ENCODE results near the gene SKI.

Gene SKI

DNA sequence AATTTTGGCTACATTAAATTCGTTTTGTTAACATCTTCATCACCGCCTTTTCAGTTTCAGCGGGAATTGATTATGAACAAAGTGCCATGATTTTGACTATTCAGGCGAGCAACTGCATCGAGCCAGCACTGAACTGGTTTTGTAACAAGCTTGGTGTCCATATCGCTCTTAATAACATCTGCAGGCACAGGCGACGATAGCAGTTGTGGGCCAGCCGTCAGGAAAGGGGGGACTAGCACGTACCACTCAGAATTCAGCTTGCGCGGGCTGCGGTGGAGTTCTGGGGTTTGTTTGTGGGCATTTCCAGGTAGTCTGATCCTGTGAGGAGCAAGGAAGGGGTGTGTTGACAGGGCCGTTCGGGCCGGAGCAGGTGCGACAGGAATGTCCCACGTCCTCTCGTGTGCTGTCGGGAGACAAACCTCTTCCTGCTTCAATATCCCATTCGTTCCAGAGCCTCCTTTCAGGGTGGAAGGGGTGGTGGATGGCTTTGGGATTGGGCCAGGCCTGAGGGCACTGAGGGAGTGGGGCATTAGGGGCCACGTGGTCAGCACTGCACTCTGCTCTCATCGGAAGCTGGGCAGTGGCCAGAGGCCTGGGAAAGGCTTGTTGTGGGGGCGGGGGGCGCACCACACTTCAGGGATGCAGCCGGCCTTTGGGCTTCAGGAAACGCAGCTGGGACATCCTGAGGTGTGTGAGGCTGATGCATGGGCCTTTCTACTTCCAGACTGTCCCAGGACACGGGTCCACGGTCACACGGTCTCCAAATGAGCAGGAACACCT lies 39.1 kb downstream of the SKI start:
- no peak for DNase-seq

DNA sequence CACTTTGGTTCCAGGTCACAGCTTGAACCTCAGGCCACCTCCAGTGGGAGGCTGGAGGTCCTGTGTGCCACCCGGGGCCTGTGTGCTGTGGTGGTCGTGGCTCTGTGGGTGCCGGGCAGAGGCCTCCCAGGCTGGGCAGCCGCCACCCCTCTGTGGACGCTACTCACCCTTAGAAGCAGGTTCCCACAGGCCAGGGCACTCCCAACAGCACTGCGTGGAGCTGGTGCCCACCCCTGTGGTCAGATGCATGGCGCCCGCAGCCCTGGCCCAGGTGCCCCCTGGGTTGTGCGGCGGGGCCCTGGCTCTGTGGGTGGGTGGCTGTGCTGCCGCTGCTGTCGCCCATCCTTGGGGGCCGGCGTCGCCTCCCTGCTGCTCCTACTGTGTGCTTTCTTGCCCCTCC lies 39.7 kb downstream of the SKI start:
- DNase-seq = no peak

DNA sequence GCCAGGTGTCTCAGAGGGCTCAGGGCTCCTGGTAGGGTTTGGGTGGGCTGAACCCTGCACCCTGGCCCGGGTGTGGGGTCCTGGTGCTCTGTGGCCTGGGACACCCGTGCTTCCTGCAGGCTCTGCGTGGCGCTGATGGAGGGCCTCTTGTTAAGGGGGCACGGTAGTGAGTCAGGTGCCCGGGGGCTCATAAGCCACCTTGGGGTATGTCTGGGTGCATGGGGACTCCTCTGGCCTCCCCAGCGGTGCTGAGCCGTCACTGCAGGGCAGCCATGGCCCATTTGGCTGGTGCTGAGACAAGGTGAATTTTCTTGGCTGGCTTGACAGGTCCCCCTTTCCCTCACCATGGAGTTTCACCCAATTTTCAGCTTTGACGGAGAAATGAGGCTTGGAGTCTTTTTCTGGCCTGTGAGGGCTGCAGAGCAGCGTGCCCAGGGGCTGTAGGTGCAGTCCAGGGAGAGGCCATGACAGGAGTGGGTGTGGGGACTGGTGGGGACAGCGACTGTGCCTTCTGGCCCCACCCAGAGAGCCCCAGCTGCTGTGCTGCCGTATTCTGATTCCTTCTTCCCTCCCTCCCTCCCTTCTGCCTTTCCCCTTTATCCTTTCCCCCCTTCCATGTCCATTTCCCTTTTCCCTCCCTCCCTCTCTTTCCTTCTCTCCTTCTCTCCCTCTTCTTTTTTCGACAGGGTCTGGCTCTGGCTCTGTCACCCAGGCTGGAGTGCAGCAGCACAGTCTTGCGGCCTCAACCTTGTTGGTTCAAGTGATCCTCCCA lies 40.4 kb downstream of the SKI start:
- DNase-seq = no peak

DNA sequence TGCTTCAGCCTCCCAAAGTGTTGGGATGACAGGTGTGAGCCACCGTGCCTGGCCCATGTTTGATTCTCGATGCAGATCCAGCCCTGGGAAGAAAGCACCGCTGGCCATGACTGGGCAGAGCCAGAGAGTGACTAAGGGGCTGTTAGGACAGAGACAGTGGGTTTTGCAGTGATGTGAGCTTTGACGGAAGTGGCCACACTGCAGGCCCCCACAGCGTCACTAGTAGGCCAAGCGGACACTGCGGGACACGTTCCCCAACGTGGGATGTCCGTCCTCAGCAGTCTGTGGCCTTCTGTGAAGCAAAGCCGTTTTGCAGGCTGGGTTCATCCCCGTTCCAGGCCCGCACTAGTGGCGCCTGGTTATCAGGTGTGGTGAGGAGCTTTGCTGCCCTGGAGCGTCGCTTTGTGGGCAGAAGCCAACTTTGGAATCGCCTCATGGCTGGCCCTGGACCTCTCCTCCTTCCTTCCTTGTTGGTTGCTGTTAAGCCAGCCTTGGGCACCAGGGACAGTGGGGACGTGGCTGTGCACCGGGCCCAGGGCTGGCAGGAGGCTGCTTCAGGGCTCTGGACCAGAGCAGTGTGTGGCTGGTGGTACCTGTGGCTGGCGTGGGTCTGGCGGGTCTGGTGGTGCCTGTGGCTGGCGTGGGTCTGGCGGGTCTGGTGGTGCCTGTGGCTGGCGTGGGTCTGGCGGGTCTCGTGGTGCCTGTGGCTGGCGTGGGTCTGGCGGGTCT lies 41.2 kb downstream of the SKI start:
- no peak for DNase-seq

DNA sequence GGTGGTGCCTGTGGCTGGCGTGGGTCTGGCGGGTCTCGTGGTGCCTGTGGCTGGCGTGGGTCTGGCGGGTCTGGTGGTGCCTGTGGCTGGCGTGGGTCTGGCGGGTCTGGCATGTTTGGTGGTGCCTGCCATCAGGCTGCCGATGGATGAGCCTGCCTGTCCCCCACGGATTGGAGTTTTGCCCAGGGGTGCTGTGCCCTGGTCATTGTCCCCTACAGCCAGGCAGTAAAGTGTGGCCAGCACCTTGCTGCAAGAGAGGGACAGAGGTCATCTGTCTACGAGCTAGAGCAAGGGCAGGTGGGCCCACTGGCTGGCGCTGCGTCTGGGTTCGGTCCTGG lies 41.8 kb downstream of the SKI start:
- DNase-seq = no peak

DNA sequence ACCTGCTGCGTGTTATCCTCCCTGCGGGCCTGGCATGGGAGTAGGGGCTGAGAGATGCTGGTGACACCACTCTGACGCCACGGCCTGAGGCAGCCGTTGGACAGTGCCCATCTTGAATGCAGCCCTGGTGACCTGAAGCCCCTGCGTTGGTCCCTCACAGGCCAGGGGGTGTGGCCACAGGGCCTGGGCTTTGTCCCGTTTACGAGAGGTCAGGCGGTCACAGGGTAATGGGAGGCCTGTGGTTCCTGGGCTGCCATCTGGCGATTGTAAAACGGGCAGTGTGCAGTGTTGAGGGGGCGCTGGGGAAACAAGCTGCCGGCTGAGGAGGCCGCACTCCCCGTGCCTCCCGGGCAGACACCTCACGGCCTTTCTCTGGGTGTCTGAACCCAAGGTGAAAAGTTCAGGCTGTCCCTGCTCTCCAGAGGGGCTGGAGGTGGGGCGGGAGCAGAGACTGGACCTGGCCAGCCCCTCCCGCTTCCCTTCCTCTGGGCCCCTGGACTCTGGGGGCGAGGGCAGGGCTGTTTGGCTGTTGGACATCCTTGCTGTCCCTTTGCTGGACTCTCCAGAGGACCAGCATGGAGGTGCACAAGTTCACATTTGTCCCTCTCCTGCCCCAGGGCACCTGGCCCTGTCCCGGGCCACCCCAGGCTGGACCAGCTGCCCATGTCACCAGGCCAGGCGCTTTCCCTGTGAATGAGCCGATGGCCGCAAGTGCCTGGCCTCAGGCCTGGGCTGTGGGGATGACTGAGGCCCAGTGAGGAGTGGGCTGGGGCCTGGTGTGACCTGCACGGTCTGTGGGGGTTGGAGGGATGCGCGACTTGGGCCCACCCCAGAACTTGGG lies 42.4 kb downstream of the SKI start:
- DNase-seq = no peak

DNA sequence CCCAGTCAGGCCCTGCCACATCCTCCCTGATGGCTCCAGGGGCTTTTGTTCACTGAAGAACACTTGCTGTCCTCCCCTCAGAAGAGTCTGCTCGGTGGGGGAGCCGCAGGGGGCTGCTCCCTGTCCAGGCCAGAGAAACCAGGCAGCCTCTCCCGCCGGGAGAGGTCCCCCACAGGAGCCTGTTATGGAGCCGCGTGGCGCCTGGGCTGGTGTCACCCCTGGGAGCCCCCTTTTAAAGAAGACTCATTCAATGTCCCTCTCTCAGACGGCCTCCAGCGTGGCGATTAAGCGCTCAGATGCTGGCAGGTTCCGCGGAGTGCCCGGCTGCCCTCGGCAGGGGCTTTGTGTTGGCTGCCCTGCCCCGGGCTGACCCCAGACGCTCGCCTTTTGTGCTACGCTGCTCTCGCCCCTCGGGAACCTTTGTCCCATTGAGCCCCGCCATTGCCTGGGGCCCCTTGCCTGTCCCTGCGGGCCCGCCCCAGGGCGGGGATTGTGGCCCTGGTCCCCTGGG lies 43.1 kb downstream of the SKI start:
- no peak for DNase-seq

DNA sequence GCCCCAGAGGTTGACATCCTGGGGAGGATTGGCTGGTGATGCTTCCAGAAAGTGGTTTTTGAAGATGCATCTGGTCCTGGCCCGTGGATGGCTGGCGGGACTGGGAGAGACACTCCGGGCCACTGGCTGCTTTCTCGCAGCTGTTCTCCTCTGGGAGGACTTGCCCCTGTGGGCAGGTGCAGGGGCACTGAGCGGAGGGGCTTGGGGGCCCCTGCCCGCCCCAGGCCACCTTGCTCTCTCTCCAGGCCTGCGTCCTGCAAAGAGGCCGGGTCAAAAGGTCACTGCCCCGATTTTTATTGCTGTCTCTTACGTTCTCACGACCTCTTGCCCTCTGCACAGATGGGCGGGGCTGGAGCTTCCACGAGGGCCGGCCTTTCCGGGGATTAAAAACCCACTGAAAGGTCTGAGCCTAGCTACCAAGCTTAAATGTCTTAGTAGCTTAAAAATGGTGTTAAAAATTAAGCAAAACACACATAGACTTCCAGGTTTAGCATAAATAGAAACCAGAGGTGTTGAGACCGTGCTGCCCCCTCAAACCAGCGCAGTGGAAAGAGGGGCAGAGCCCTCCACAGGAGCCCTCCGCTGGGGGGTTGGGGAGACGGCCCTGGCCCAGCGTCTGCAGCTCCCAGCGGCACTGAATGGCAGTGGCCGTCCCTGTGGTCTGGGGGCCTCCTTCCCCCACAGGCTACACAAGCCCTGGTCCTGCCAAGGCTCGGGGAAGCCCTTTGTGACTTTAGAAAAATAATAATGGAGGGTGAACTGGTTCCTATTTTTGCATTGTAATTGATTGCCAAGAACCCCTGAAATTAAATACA lies 43.9 kb downstream of the SKI start:
- no peak for DNase-seq

DNA sequence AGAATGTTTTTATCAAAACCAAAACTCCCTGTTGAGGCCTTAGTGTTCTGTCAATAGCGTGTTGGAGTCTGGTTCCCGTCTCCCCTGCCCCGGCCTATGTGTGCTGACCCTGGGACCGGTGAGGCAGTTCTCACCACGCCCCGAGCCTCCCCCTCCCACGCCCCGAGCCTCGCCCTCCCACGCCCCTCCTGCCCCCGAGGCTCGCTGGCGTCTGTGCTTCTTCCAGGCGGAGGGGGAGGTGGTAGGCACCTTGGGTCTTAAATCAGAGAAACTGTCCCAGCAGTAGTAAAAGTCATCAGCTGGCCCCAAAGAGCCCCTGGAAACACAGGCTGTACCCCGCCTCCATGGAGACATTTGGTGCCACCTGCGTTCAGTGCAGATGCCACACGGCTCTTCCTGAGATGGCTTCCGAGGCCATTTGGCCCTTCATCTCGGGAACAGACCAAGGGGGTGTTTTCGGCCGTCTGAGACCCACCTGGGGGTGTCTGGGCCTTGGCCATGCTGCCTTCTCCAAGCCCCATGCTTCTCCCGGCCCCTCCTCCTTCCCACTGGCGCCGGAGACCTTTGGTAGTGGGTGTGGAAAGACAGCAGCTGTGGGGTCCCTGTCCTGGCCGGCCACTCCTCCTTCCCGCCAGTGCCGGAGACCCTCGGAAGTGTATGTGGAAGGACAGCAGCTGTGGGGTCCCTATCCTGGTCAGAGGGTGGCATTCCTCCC lies 44.7 kb downstream of the SKI start:
- DNase-seq = no peak

DNA sequence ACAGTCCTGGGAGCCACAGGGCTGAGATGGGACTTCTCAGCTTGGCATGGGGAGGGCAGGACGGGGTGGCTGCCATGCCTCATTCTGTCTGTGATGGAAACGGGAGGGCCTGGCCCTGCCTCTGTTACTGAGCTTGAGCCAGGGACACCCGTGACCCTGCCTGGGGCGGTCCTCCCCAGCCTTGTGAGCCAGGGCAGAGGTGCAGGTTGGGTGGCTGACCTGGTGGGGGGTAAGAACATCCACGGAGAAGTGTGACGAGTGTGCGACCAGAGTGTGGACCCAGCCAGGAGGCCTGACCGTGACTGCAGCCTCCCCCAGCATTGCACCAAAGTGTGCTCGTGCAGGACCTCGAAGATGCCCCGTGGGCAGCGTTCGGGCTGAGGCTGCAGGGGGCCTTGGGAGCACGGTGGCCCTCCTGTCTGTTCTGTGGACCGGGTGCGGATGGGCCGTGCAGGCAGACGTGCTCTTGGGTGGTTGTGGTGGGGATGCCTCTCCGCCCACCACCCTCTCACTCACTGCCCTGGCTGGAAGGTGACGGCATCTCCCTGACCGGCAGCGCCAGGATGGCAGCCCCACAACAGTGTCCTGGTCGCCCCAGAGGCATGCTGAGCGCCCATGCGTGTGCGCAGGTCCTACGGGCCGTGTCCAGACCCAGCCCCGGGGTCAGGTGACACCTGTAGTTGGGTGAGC lies 45.4 kb downstream of the SKI start:
- DNase-seq = no peak

DNA sequence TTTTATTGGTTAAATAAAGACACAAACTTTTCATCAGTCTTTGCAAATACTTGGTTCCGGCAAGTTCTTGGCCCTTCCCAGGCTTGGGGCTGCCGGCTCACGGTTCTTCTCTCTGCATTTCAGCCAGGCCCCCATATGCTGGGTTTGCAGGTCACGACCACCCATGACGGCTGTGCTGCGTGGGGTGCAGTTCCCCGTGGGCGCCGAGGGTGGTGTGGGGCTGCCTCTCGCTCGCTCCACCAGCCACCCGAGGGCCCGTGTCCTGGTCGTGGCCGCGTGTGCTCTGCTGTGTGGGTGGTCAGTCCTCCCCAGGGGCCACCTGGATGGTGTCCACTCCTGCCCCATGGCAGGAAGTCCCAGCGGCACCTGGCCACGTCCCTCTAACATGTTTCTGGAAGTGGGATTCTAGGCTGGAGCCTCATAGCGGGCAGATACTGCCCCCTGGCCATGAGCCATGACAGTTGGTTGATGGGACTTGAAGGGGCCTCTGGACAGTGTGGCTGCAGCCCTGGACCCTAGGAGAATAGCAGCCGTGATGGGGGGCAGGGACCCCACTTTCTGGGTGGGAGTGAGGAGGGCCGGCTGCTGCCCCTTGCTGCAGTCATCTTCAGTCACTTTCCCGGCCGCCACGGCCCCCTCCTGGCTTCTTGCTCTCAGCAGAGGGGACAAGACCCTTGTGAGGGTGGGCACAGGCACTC lies 46.3 kb downstream of the SKI start:
- DNase-seq = no peak

DNA sequence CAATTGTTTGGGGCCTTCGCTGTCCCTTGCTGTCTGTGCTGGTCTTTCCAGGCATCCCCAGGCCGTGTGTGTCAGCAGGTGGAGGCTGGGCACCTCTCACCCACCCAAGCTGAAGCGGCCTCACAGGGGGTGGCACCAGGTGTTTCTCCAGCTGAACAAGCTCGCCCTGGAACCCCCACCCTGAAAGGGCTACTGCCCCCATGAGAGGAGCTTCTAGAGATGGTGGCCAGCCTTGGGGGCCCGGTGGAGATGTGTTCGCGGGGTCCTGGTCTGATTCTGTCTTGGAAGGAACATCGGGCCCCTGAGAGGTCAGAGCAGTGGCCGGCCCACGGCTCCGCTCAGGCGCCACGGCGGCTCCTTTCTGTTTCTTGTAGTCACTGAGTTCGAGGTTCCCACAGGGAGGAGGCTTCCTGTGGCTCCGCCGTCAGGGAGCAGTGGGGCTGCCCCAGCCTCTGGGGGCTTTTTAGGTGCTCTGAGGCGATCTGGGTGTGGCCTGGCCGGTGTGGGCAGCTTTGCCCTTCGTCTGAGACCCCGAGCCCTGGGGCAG lies 46.9 kb downstream of the SKI start:
- no peak for DNase-seq

DNA sequence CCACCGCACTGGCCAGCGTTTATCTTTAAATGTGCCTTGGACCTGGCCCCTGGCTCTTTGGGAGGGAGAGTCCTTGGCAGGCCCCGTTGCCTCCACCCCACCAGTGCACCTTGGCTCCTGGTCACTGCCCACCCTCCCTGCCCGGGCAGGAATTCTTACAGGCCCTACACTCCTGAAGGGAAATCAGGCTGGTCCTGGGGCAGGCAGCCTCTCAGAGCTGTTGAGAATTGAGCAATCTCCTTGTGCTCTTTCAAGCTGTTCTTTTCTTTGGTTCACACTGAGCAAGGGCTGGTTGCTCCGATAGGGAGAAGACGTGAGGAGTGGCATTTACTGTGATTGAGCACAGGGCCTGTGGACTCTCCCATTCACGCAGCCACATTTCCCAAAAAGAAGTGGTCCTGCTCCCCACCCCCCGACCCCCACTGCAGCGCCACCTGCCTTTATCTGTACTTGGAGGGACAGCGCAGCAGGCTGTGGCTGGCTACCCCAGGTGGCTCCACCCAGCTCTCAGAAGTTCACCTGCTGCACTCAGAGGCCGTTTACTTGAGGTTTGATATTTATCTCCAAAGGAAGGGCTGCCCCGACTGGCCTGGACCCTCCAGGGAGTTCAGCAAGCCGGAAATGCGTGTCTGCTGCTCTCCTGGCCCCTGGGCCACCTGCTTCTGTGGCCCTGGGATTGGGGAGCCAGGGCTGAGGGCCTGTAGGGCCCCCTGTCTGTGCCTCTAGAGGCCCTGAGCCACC lies 47.8 kb downstream of the SKI start:
- DNase-seq = no peak

DNA sequence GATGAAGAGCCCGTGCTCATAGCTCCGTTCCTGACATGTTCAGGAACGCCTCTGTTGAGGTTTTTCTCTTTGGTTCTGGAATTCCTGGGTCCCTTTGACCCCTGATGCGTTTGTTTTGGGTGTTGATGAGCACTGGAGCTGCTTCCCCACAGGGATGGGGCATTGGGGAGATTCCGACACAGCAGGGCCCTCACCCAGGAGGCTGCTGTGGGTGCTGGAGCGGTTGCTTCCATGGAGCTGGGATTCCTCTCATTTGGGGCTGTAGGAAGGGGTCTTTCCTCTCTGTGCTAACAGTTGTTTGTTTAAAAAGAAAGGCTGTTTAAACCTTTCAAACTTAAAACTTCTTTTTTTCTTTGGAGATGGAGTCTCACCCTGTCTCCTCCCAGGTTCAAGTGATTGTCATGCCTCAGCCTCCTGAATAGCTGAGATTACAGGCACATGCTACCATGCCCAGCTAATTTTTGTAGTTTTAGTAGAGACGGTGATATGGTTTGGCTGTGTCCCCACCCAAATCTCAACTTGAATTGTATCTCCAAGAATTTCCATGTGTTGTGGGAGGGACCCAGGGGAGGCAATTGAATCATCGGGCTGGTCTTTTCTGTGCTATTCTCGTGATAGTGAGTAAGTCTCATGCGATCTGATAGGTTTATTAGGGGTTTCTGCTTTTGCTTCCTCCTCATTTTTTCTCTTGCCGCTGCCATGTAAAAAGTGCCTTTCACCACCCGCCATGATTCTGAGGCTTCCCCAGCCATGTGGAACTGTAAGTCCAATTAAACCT lies 48.9 kb downstream of the SKI start:
- no peak for DNase-seq

DNA sequence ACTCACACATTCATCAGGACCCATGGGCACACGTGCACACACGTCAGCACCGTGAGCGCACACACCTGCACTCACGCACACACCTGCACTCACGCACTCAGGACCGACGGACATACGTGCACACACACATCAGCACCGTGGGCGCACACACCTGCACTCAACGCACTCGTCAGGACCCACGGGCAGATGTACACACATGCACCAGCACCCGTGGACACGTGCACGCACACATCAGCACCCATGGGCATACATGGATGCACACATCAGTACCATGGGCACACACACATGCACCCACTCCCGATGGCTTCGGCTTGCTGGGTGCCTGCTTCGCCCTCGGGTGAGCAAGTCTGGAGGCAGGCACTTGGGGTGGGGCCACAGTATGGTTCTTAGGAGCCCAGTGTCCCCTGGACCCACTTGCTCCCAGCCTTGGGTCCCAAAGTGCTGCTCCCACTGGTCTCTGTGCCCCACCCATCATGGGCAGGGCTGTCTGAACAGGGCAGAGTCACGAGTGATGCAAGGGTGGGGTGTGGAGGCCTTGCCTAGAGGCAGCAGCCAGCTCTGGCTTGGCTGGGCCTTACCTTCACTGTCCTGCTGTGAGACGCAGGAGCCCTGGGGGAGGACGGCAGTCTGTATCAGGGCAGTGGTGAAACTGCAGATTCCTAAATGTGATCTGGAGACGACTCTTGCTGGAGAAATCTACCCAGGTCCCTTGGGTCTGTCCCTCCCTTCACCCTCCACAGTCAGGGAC lies 49.8 kb downstream of the SKI start:
- no peak for DNase-seq

DNA sequence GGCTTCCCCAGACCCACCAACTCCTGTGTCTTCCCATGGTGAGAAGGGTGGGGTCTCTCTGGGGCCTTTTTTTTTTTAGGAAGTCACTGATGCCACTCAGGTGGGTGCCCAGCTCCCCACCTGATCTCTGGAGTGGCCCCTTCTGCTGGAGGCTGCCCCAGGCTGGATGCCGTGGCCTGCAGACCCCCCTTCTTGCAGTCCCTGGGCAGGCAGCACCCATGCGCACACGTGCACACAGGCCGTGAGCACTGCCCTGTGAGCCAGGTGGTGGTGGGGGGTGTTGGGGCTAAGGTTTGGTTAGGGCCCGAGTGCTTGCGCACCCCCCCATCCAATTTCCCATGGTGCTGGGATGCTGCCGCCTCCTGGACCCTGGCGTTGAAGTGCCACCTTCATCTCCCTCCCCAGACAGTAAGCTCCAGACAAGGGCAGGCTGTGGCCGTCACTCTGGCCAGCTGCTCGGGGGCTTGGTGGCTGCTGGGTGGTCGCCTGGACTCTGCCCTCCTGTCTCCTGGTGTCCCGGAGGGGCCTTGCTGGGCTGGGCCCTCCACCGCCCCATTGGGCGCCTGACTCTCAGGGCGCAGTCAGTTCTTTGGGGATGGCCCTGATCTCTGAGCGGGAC lies 50.6 kb downstream of the SKI start:
- DNase-seq = no peak

DNA sequence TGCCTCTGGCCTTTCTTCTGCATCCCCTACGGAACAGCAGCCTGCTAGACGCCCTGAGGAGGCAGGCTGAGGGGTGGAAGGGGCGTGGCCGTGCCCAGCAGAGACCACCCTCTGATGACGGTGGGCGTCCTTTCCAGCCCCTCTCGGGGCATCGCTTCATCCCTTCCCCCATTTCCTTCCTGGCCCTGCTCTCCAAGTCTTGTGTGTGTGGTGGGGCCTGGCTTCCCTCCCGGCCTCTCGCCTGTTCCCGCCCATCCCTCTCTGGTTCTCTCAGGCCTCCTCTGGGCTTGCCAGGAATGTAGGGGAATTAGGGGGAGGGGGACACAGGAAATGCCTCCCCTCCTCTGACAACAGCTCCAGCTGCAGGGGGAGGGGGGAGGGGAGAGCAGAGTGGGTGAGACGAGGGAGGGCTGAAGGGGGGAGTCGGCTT lies 51.1 kb downstream of the SKI start:
- DNase-seq = no peak

Measured in NCI-H1092 treated with DMSO at 0.1 percent for 48 hours (cell line).